ENCODE measurements around the gene FOSB.

DNA sequence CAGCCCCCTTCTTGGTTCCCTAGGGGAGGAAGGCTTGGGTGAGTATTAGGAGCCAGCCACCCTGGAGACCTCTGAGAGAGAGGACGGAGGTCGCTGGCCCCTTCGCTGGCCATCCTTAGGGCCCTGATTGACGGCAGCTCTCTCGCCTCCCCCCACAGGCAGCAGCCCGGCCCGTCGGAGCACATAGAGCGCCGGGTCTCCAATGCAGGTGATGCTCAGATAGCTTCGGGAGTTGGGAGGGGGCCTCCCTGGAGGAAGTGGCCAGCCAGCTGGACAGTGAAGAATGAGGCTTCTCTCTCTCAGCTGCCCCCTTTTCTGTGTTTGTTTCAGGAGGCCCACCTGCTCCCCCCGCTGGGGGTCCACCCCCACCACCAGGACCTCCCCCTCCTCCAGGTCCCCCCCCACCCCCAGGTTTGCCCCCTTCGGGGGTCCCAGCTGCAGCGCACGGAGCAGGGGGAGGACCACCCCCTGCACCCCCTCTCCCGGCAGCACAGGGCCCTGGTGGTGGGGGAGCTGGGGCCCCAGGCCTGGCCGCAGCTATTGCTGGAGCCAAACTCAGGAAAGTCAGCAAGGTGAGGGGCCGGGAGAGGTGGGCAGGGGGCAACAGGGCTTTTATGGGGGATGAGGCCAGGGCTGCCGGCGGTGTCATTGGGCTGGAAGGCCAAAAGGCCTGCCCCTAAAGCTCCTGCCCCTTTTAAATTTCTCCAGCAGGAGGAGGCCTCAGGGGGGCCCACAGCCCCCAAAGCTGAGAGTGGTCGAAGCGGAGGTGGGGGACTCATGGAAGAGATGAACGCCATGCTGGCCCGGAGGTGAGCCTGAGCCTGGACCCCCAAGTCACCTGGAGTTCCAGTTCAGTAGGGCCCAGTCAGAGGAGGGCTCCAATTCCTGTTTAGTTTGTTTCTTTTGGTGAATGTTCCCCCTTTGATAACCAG lies 54.5 kb downstream of the FOSB start:
- no peak for TF ChIP-seq EZH2 (IDR thresholded peaks at IDR 0.05; ENCODE audit: borderline replicate concordance, low read depth, low read length, poor library complexity, severe bottlenecking)
- TF ChIP-seq, protein P1, sequence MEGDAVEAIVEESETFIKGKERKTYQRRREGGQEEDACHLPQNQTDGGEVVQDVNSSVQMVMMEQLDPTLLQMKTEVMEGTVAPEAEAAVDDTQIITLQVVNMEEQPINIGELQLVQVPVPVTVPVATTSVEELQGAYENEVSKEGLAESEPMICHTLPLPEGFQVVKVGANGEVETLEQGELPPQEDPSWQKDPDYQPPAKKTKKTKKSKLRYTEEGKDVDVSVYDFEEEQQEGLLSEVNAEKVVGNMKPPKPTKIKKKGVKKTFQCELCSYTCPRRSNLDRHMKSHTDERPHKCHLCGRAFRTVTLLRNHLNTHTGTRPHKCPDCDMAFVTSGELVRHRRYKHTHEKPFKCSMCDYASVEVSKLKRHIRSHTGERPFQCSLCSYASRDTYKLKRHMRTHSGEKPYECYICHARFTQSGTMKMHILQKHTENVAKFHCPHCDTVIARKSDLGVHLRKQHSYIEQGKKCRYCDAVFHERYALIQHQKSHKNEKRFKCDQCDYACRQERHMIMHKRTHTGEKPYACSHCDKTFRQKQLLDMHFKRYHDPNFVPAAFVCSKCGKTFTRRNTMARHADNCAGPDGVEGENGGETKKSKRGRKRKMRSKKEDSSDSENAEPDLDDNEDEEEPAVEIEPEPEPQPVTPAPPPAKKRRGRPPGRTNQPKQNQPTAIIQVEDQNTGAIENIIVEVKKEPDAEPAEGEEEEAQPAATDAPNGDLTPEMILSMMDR (conservative IDR thresholded peaks at IDR 0.05; ENCODE audit: low read depth, low read length): no peak

Measured in A673 (cell line).